B cell (primary cell): Measurements from ENCODE around the gene PTCD2. TPM values are rescaled to one million over a fixed set of nuclear protein-coding genes. Genes with fewer than 3 reads are reported as not detected.

ENCODE experiments used
- ATAC-seq: fragments of 200-7000 bp; cut with Tn5 transposase; one replicate; pipeline ENCODE4 v1.10.0; 2021; ENCODE audit warnings: low read depth, mild to moderate bottlenecking, moderate number of reproducible peaks, moderate library complexity
- CTCF ChIA-PET: fragments of 350-600 bp; sonication (Branson Sonifier 250); formaldehyde crosslinking; loops from one replicate; lab custom pipeline; 2021; ENCODE audit warnings: antibody characterized with exemption, inconsistent platforms; lab: Charles Lee
- POLR2A ChIA-PET: fragments of 350-600 bp; sonication (Branson Sonifier 250); formaldehyde crosslinking; loops from one replicate; lab custom pipeline; 2021; ENCODE audit warnings: antibody characterized with exemption; lab: Charles Lee
- DNase-seq: peaks from one replicate; pipeline ENCODE4 v3.0.0; 2013
- H2AFZ ChIP-seq: 2 replicates; pipeline ENCODE4 v1.6.1; 2012; ENCODE audit warnings: mild to moderate bottlenecking, low read depth, low read length; ENCODE audit not compliant: insufficient read depth, poor library complexity, severe bottlenecking
- H3K27ac ChIP-seq, 2 donors: 1 replicate in 1 of 2; 2 replicates in 1 of 2; pipeline ENCODE4 v1.5.1; 2012 to 2013; ENCODE audit warnings: low read length in 2 of 2, mild to moderate bottlenecking in 2 of 2, moderate library complexity in 1 of 2
- H3K27me3 ChIP-seq, 4 experiments: fragments of 200-600 bp in 1 of 4; sonication (generic) in 1 of 4; replicated peaks in 1 of 4; 1 replicate in 2 of 4; 2 replicates in 2 of 4; pipeline versions ENCODE4 v1.6.1 to v1.7.0; 2013 to 2016; ENCODE audit warnings: low read length in 3 of 4, mild to moderate bottlenecking in 2 of 4, mixed read lengths in 1 of 4, moderate library complexity in 1 of 4; ENCODE audit not compliant: insufficient read depth in 4 of 4, control insufficient read depth in 3 of 4; ENCODE audit errors: control extremely low read depth in 1 of 4
- H3K36me3 ChIP-seq, 2 experiments: replicated peaks in 1 of 2; 1 replicate in 1 of 2; 2 replicates in 1 of 2; pipeline versions ENCODE4 v1.6.1 to v1.7.1; 2013; ENCODE audit warnings: low read length in 1 of 2; ENCODE audit not compliant: insufficient read depth in 2 of 2, control insufficient read depth in 1 of 2; ENCODE audit errors: control extremely low read depth in 1 of 2, extremely low read depth in 1 of 2
- H3K4me1 ChIP-seq, 2 donors: fragments of 200-600 bp in 1 of 2; sonication (generic) in 1 of 2; 1 replicate in 1 of 2; 2 replicates in 1 of 2; pipeline versions ENCODE4 v1.5.1 to v1.6.1; 2013 to 2017; ENCODE audit warnings: low read length in 2 of 2; ENCODE audit not compliant: control insufficient read depth in 2 of 2, insufficient read depth in 2 of 2
- H3K4me2 ChIP-seq: replicated peaks from 2 replicates; pipeline ENCODE3; 2012; ENCODE audit warnings: mild to moderate bottlenecking, low read depth, low read length; ENCODE audit not compliant: poor library complexity, severe bottlenecking
- H3K4me3 ChIP-seq, 5 experiments: fragments of 200-600 bp in 1 of 5; sonication (generic) in 1 of 5; 1 replicate in 3 of 5; 2 replicates in 2 of 5; pipeline versions ENCODE4 v1.5.1 to v1.7.0; 2011 to 2016; ENCODE audit warnings: low read length in 4 of 5, mild to moderate bottlenecking in 4 of 5, low read depth in 2 of 5, control low read depth in 1 of 5, moderate library complexity in 1 of 5; ENCODE audit not compliant: insufficient read depth in 1 of 5; ENCODE audit errors: control extremely low read depth in 1 of 5, extremely low read depth in 1 of 5
- H3K79me2 ChIP-seq: fragments of 200-600 bp; sonication (generic); one replicate; pipeline ENCODE4 v1.6.0; 2016; ENCODE audit warnings: low read length; ENCODE audit not compliant: control insufficient read depth, insufficient read depth
- H3K9ac ChIP-seq: fragments of 200-600 bp; sonication (generic); 2 replicates; pipeline ENCODE4 v1.6.1; 2017; ENCODE audit warnings: mild to moderate bottlenecking, low read length, moderate library complexity
- H3K9me3 ChIP-seq, 3 donors: one replicate each; pipeline versions ENCODE4 v1.6.1 to v1.7.1; 2013; ENCODE audit warnings: low read length in 2 of 3; ENCODE audit not compliant: control insufficient read depth in 2 of 3, insufficient read depth in 1 of 3; ENCODE audit errors: control extremely low read depth in 1 of 3
- H4K20me1 ChIP-seq: 2 replicates; pipeline ENCODE4 v1.6.0; 2012; ENCODE audit warnings: mild to moderate bottlenecking, low read length; ENCODE audit not compliant: insufficient read depth, control insufficient read depth, poor library complexity, severe bottlenecking
- H3K27ac Mint-ChIP-seq: one replicate; pipeline ENCODE4 v1.8.0; 2021; ENCODE audit warnings: mixed read lengths
- H3K27me3 Mint-ChIP-seq: one replicate; pipeline ENCODE4 v1.8.0; 2021; ENCODE audit warnings: mixed read lengths
- H3K4me1 Mint-ChIP-seq: one replicate; pipeline ENCODE4 v1.8.0; 2021; ENCODE audit warnings: mixed read lengths
- H3K4me3 Mint-ChIP-seq: one replicate; pipeline ENCODE4 v1.8.0; 2021; ENCODE audit warnings: mixed read lengths
- H3K9me3 Mint-ChIP-seq: one replicate; pipeline ENCODE4 v1.8.0; 2022; ENCODE audit warnings: mixed read lengths; ENCODE audit not compliant: insufficient read depth
- CTCF ChIP-seq: fragments of 200-600 bp; IDR thresholded peaks from one replicate; pipeline ENCODE4 v1.8.0; 2022; ENCODE audit warnings: antibody characterized with exemption, mild to moderate bottlenecking
- EZH2 ChIP-seq: IDR thresholded peaks from 2 replicates; pipeline ENCODE4 v1.6.1; 2012; ENCODE audit warnings: borderline replicate concordance, low read depth, mild to moderate bottlenecking, moderate library complexity, low read length; ENCODE audit not compliant: insufficient read depth, poor library complexity, severe bottlenecking
- WGBS: methylation state at CpG from one replicate; pipeline ENCODE4 v1.1.5; 2013; ENCODE audit warnings: missing lambda C conversion rate; ENCODE audit not compliant: insufficient coverage; 5-methylcytosine and 5-hydroxymethylcytosine counted together
- intact Hi-C: fragments of 100-400 bp; cut with micrococcal nuclease; formaldehyde crosslinking; loops from one replicate; pipeline ENCODE4 v1.10.0; 2022
- polyA plus RNA-seq: library from polyadenylated mRNA; depleted of rRNA; stranded (reverse); fragments of >200 nt; gene quantifications from 2 replicates; pipeline ENCODE4 v1.2.3, GENCODE V29; 2012
- total RNA-seq, 2 donors: library from RNA; stranded (reverse); fragments of 120-200 nt in 1 of 2; gene quantifications; 1 replicate in 1 of 2; 2 replicates in 1 of 2; pipeline versions ENCODE4 v1.2.3 to v1.2.4, GENCODE V29; 2013 to 2022

PTCD2 gene
- total and polyA plus RNA-seq, 2 donors (not counting 1 experiment from before 2014, with no cell fraction given) = 3.7 to 10.5 TPM

GRCh38 chr5:72378639-72379289 is 58.6 kb downstream of the PTCD2 start:
- 67% methylated on average over 1 of the region's 4 CpGs for WGBS
- no peak overlapping the region for H3K4me2 ChIP-seq
- ChIA-PET POLR2A (no interaction called here), CTCF (interaction anchor here (1.1 to 1.8 kb wide), 2 partner anchors 10 to 13 kb away, joined by 5 to 6 read pairs; no protein-coding TSS in a partner anchor)
- no peaks in the 10 kb centered on the region for H4K20me1 ChIP-seq
- H3K27me3 ChIP-seq = peaks cover 0 to 4% (median 0%) of the 10 kb centered on the region in 4 experiments
- no peak for DNase-seq
- ATAC-seq = no peak
- no peak for TF ChIP-seq CTCF
- no peak for TF ChIP-seq EZH2
- no peak overlapping the region for H2AFZ ChIP-seq
- no peak overlapping the region for H3K4me3 ChIP-seq
- H3K4me1 ChIP-seq = peaks cover 5 to 6% of the 10 kb centered on the region in 2 donors
- no peaks in the 10 kb centered on the region for H3K36me3 ChIP-seq
- Mint-ChIP-seq H3K4me1 (peaks cover 8% of the 10 kb centered on the region), H3K9me3 (no peaks in the 10 kb centered on the region), H3K27ac (no peak overlapping the region), H3K27me3 (peaks cover 18% of the 10 kb centered on the region), H3K4me3 (no peak overlapping the region)
- no peaks in the 10 kb centered on the region for H3K9me3 ChIP-seq
- no peaks in the 10 kb centered on the region for H3K79me2 ChIP-seq
- H3K9ac ChIP-seq = no peak overlapping the region
- no peak overlapping the region for H3K27ac ChIP-seq
- intact Hi-C loops = no loop called here

- peaks cover 18% of the 10 kb centered on the region for H3K27me3 Mint-ChIP-seq
- peaks cover 8% of the 10 kb centered on the region for H3K4me1 Mint-ChIP-seq
- ChIA-PET POLR2A (no interaction called here), CTCF (no interaction called here)
- H3K27ac Mint-ChIP-seq = no peak overlapping the region
- peaks cover 5 to 6% of the 10 kb centered on the region in 2 donors for H3K4me1 ChIP-seq
- H2AFZ ChIP-seq = no peak overlapping the region
- no peak for TF ChIP-seq EZH2
- WGBS = 93% methylated on average over 8 of the region's 10 CpGs
- DNase-seq = no peak
- H3K4me3 ChIP-seq = no peak overlapping the region
- ATAC-seq = no peak
- intact Hi-C loops = no loop called here
- H3K9me3 ChIP-seq = no peaks in the 10 kb centered on the region
- no peaks in the 10 kb centered on the region for H3K79me2 ChIP-seq
- no peaks in the 10 kb centered on the region for H4K20me1 ChIP-seq
- no peak overlapping the region for H3K27ac ChIP-seq
- no peak overlapping the region for H3K9ac ChIP-seq
- H3K9me3 Mint-ChIP-seq = no peaks in the 10 kb centered on the region
- no peak overlapping the region for H3K4me2 ChIP-seq
- no peaks in the 10 kb centered on the region for H3K36me3 ChIP-seq
- no peak overlapping the region for H3K4me3 Mint-ChIP-seq
- peaks cover 0 to 4% (median 0%) of the 10 kb centered on the region in 4 experiments for H3K27me3 ChIP-seq
These were observed 59.8 kb downstream of the PTCD2 start for GRCh38 chr5:72379936-72380335.
